GM13977 (cell line): ENCODE results near the gene ENTPD5.
A peak's percentile ranks its signal among the peaks of the same experiment; 100 is the strongest.

Experiments
- DNase-seq: peaks from one replicate; pipeline ENCODE4 v3.0.0; 2012; ENCODE audit warnings: low spot score
- in situ Hi-C: fragments of 300-500 bp; cut with MboI; formaldehyde crosslinking; loops from one replicate; pipeline ENCODE4 v1.12.0; 2022; ENCODE audit warnings: low sequenced_read_pairs, low pct_unique_long_range_greater_than_20kb, mixed read lengths, inconsistent platforms; ENCODE audit not compliant: unreplicated experiment
- TF ChIP-seq, protein P1 (sequence below): IDR thresholded peaks from 2 replicates; pipeline ENCODE4 v1.5.1; 2012; ENCODE audit warnings: mild to moderate bottlenecking, control low read depth; ENCODE audit not compliant: insufficient read depth; ENCODE audit errors: extremely low read depth, missing control alignments

ENTPD5 gene, protein sequence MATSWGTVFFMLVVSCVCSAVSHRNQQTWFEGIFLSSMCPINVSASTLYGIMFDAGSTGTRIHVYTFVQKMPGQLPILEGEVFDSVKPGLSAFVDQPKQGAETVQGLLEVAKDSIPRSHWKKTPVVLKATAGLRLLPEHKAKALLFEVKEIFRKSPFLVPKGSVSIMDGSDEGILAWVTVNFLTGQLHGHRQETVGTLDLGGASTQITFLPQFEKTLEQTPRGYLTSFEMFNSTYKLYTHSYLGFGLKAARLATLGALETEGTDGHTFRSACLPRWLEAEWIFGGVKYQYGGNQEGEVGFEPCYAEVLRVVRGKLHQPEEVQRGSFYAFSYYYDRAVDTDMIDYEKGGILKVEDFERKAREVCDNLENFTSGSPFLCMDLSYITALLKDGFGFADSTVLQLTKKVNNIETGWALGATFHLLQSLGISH

DNA sequence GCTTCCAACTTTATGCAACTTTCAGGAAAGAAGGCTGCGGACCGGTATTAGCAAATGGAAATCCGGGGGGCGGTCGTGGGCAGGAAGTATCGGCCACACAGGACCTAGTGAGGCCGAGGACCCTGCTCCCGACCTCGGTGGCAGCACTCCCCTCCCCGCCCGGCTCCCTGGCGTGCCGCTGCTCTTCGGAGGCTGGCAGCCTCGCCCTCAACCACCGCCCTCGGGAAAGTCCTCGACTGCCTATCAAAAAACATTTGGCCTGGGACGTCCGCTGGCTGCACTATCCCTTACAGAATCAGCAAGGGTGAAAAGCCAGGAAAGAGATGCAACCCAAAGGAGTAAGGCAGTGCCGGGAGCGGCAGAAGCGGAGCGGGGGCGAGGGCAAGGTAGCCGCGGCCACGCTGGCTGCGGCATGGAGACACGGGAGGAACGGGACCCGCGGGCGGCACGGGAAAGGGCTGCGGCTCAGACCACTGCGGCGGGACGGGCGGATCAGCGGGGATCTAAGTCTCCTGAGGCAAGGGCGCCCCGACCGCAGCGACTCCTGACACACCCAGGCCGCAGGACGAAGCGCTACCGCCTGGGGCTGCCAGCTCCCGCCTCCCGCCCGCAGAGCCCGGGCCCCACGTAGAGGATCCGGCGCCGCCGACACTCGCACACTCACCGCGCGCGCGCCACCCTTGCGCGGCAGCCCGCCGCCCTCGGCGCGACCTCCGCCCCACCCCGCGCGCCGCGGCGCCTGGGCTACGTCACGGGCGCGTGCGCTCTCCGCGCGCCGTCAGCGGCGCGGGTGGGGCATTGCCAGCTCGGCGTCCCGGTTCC is at the start of gene ENTPD5, which contains the start of gene BBOF1:
TSS of gene ENTPD5 (minus strand) at position 703 of the 822 bp plus-strand sequence. CDS start 31,186 bp downstream, outside the sequence.
TSS of gene BBOF1 (plus strand) at position 764 of the 822 bp plus-strand sequence. CDS start 130 bp downstream, outside the sequence.
- DNase-seq, result peak; percentile 96
- in situ Hi-C loops, result loop anchor here (25.0 kb wide), 1 partner anchor 506 kb away; no protein-coding TSS in a partner anchor
- TF ChIP-seq, protein P1, sequence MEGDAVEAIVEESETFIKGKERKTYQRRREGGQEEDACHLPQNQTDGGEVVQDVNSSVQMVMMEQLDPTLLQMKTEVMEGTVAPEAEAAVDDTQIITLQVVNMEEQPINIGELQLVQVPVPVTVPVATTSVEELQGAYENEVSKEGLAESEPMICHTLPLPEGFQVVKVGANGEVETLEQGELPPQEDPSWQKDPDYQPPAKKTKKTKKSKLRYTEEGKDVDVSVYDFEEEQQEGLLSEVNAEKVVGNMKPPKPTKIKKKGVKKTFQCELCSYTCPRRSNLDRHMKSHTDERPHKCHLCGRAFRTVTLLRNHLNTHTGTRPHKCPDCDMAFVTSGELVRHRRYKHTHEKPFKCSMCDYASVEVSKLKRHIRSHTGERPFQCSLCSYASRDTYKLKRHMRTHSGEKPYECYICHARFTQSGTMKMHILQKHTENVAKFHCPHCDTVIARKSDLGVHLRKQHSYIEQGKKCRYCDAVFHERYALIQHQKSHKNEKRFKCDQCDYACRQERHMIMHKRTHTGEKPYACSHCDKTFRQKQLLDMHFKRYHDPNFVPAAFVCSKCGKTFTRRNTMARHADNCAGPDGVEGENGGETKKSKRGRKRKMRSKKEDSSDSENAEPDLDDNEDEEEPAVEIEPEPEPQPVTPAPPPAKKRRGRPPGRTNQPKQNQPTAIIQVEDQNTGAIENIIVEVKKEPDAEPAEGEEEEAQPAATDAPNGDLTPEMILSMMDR, result no peak

DNA sequence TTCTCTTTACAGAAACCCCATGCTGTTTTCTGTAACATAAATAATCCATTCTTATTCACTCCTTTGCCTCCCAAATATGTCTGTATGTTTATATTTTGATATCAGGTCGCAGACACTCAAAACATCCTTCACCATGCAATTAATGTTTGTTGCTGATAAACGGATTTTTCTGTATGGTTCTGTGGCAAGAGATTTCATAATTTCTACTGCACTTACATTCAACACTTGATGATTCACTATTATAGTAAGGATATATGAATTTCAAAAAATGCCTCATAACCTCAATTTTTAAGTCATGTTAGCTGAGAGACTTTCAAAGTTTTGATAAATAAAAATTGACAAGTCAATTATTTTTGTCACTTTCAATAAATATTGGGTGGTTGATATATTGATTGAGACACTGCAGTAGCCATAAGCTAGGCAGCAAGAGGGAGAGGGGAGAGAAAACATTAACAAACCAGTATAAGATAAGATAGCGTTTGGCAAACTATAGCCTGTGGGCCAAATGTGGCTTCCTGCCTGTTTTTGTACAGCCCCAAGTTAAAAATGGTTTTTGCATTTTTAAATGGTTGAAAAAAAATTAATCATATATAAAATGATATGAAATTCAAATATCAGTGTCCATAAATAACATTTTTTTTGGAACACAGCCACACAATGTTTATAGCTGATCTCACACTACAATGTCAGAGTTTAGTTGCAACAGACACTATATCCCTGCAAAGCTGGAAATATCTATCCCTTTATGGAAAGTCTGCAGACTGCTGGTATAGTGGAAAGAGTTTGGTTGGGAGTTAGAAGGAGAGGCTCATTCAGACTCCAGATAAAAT is 46.9 kb upstream of the ENTPD5 start:
- in situ Hi-C loops, result no loop called here
- DNase-seq, result no peak
- TF ChIP-seq, protein P1, result no peak

DNA sequence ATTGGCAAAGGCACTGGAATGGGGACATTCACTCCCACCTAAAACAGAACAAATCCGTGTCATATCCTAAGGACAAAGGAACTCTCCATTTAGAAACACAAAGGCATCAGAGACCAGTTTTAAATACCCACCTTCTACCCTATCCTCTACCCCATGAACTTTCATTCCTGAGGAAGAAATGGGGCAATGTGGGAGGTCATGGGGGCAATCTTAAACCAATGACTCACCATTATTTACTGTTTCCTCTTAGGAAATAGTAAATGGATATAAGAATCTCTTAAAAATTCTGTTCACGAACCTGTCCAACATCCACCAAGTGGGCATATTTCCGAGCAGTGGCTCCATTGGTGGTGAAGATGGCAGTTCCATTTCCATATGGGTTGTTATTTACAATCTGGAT is 45.8 kb upstream of the ENTPD5 start:
- in situ Hi-C loops, result no loop called here
- no peak for DNase-seq
- TF ChIP-seq, protein P1, result no peak

DNA sequence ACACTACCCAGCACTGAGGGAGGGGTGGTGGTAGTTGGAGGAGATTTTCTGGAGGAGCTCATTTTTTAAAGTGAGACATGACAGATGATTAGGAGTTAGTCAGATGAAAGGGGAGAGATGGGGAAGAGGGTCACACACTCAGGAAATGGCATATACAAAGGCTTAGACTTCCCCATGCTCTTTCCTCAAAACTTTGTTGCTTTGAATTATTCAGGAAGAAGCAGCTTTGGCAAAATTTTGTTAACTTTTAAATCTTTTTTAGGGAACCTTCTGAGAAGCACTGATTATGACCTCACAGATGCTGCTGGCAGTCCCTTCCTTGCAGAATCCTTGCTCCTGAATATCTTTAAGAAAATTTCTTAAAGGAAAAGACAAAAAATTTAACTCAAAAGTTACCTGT is 45.3 kb upstream of the ENTPD5 start:
- DNase-seq, result no peak
- TF ChIP-seq, protein P1, result no peak
- in situ Hi-C loops, result no loop called here

DNA sequence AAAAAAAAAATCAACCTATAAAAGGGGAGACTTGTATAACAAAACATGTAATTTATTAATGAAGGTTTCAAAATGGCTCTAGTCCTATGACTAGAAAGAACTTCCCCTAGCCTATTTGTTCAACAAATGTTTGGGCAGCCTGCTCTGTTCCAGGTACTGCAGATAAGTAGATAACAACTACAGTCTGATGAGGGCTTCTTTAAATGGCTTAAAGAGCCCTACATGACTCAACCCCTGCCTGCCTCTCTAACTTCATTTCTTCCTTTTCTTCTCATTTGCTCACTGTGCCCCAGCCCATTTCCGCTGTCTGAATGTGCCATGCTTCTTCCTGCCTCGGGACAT is 43.7 kb upstream of the ENTPD5 start:
- in situ Hi-C loops, result no loop called here
- TF ChIP-seq, protein P1, result no peak
- DNase-seq, result no peak
